ENCODE data around the gene C1R. TPM values are rescaled to one million over a fixed set of nuclear protein-coding genes. Genes with fewer than 3 reads are reported as not detected.
"Not testable (repeated sequence)": the region's sequence is repeated elsewhere in the genome, so short reads cannot be mapped to it uniquely, and the experiment has no call there.

The C1R gene
- polyA plus RNA-seq, 1 of the 3 experiments (the other 2 are of a cell fraction) = 20.1 TPM

DNA sequence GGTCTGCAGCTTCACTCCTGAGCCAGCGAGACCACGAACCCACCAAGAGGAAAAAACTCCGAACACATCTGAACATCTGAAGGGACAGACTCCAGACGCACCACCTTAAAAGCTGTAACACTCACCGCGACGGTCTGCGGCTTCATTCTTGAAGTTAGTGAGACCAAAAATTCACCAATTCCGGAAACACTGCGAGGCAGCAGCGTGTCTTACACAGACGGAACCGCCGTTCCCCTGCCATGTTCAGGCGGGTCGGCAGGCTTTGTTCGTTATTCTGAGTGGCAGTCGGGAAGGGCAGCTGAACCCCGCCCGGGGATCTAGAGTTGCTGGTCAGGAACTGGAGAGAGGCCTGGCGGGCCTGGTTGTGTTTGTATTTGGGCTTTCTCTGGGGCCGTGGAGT, 53.7 kb downstream of the C1R start:
- H3K4me2 ChIP-seq = no peak overlapping the region
- H3K4me3 ChIP-seq (ENCODE audit: low read depth in 2 of 2, low read length in 1 of 2) = no peak overlapping the region
- TF ChIP-seq EP300 (IDR thresholded peaks at IDR 0.05; ENCODE audit: borderline replicate concordance in 1 of 2, low read depth in 1 of 2, low read length in 1 of 2) = no peak
- TF ChIP-seq, protein P1, sequence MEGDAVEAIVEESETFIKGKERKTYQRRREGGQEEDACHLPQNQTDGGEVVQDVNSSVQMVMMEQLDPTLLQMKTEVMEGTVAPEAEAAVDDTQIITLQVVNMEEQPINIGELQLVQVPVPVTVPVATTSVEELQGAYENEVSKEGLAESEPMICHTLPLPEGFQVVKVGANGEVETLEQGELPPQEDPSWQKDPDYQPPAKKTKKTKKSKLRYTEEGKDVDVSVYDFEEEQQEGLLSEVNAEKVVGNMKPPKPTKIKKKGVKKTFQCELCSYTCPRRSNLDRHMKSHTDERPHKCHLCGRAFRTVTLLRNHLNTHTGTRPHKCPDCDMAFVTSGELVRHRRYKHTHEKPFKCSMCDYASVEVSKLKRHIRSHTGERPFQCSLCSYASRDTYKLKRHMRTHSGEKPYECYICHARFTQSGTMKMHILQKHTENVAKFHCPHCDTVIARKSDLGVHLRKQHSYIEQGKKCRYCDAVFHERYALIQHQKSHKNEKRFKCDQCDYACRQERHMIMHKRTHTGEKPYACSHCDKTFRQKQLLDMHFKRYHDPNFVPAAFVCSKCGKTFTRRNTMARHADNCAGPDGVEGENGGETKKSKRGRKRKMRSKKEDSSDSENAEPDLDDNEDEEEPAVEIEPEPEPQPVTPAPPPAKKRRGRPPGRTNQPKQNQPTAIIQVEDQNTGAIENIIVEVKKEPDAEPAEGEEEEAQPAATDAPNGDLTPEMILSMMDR (IDR thresholded peaks at IDR 0.05) = no peak
- no peak for TF ChIP-seq MXI1 (IDR thresholded peaks at IDR 0.05; ENCODE audit: low read depth, low read length)
- TF ChIP-seq, protein P2, sequence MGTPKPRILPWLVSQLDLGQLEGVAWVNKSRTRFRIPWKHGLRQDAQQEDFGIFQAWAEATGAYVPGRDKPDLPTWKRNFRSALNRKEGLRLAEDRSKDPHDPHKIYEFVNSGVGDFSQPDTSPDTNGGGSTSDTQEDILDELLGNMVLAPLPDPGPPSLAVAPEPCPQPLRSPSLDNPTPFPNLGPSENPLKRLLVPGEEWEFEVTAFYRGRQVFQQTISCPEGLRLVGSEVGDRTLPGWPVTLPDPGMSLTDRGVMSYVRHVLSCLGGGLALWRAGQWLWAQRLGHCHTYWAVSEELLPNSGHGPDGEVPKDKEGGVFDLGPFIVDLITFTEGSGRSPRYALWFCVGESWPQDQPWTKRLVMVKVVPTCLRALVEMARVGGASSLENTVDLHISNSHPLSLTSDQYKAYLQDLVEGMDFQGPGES (IDR thresholded peaks at IDR 0.05; ENCODE audit: low read depth, low read length) = no peak
- TF ChIP-seq, protein P3, sequence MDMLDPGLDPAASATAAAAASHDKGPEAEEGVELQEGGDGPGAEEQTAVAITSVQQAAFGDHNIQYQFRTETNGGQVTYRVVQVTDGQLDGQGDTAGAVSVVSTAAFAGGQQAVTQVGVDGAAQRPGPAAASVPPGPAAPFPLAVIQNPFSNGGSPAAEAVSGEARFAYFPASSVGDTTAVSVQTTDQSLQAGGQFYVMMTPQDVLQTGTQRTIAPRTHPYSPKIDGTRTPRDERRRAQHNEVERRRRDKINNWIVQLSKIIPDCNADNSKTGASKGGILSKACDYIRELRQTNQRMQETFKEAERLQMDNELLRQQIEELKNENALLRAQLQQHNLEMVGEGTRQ (IDR thresholded peaks at IDR 0.05; ENCODE audit: borderline replicate concordance, low read depth, low read length) = no peak
- no peak for TF ChIP-seq ELF1 (IDR thresholded peaks at IDR 0.05)
- no peak for TF ChIP-seq RXRA (IDR thresholded peaks at IDR 0.05; ENCODE audit: borderline replicate concordance, low read depth)
- TF ChIP-seq, protein P4, sequence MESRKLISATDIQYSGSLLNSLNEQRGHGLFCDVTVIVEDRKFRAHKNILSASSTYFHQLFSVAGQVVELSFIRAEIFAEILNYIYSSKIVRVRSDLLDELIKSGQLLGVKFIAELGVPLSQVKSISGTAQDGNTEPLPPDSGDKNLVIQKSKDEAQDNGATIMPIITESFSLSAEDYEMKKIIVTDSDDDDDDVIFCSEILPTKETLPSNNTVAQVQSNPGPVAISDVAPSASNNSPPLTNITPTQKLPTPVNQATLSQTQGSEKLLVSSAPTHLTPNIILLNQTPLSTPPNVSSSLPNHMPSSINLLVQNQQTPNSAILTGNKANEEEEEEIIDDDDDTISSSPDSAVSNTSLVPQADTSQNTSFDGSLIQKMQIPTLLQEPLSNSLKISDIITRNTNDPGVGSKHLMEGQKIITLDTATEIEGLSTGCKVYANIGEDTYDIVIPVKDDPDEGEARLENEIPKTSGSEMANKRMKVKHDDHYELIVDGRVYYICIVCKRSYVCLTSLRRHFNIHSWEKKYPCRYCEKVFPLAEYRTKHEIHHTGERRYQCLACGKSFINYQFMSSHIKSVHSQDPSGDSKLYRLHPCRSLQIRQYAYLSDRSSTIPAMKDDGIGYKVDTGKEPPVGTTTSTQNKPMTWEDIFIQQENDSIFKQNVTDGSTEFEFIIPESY (IDR thresholded peaks at IDR 0.05; ENCODE audit: borderline replicate concordance, low read depth) = no peak
- TF ChIP-seq NRF1 (IDR thresholded peaks at IDR 0.05; ENCODE audit: low read depth, low read length) = no peak
- no peak for TF ChIP-seq GABPA (IDR thresholded peaks at IDR 0.05; ENCODE audit: low read depth)
- TF ChIP-seq TAF1 (IDR thresholded peaks at IDR 0.05; ENCODE audit: borderline replicate concordance, low read depth, low read length) = no peak
- TF ChIP-seq RCOR1 (IDR thresholded peaks at IDR 0.05; ENCODE audit: low read length) = no peak
- H3K9me3 ChIP-seq = no peaks in the 10 kb centered on the region
- WGBS (ENCODE audit: low lambda C conversion rate) = 93% methylated on average over 22 of the region's 22 CpGs
- H3K4me1 ChIP-seq (ENCODE audit: control insufficient read depth in 1 of 2, insufficient read depth in 2 of 2, low read depth in 1 of 2, low read length in 1 of 2) = peaks cover 0 to 5% of the 10 kb centered on the region in 2 experiments; a peak in 1 of 4 replicates
- no peaks in the 10 kb centered on the region for H3K79me2 ChIP-seq (ENCODE audit: insufficient read depth)
- CTCF ChIA-PET = interaction anchor here (1.1 kb wide), 1 partner anchor 75 kb away, joined by 3 read pairs; no protein-coding TSS in a partner anchor
- H2AFZ ChIP-seq (ENCODE audit: low read depth) = no peak overlapping the region
- no peaks in the 10 kb centered on the region for H3K36me3 ChIP-seq (replicated peaks in 1 of 2; ENCODE audit: control insufficient read depth in 1 of 2, insufficient read depth in 2 of 2, low read length in 1 of 2)
- no peak overlapping the region for H3K9ac ChIP-seq
- POLR2A ChIA-PET = no interaction called here
- H3K27me3 ChIP-seq (ENCODE audit: insufficient read depth) = no peaks in the 10 kb centered on the region; the same call in 1 of the 2 replicates
- DNase-seq = no peak
- H4K20me1 ChIP-seq (ENCODE audit: insufficient read depth) = no peaks in the 10 kb centered on the region
- H3K27ac ChIP-seq (ENCODE audit: low read depth in 2 of 2, low read length in 1 of 2) = no peak overlapping the region
- H3K9me2 ChIP-seq = no peaks in the 10 kb centered on the region
- H3F3A ChIP-seq (replicated peaks; ENCODE audit: insufficient read depth) = no peaks in the 10 kb centered on the region

DNA sequence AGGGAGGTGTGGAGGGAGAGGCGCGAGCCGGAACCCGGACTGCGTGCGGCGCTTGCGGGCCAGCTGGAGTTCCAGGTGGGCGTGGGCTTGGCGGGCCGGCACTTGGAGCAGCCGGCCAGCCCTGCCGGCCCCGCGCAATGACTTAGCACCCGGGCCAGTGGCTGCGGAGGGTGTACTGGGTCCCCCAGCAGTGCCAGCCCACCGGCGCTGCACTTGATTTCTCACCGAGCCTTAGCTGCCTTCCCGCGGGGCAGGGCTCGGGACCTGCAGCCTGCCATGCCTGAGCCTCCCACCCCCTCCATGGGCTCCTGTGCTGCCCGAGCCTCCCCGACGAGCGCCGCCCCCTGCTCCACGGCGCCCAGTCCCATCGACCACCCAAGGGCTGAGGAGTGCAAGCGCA, 54.8 kb downstream of the C1R start:
- H2AFZ ChIP-seq (ENCODE audit: low read depth); DNase-seq; CTCF ChIA-PET; H3K9ac ChIP-seq; H3K9me3 ChIP-seq; H4K20me1 ChIP-seq (ENCODE audit: insufficient read depth); H3K4me2 ChIP-seq; H3K27me3 ChIP-seq (ENCODE audit: insufficient read depth); H3F3A ChIP-seq (replicated peaks; ENCODE audit: insufficient read depth); H3K27ac ChIP-seq (ENCODE audit: low read depth in 2 of 2, low read length in 1 of 2); H3K36me3 ChIP-seq (replicated peaks in 1 of 2; ENCODE audit: control insufficient read depth in 1 of 2, insufficient read depth in 2 of 2, low read length in 1 of 2); POLR2A ChIA-PET; H3K4me3 ChIP-seq (ENCODE audit: low read depth in 2 of 2, low read length in 1 of 2); H3K9me2 ChIP-seq; H3K4me1 ChIP-seq (ENCODE audit: control insufficient read depth in 1 of 2, insufficient read depth in 2 of 2, low read depth in 1 of 2, low read length in 1 of 2); H3K79me2 ChIP-seq (ENCODE audit: insufficient read depth): not testable (repeated sequence)
- WGBS (ENCODE audit: low lambda C conversion rate) = 83% methylated on average over 7 of the region's 32 CpGs

Data from SK-N-SH (cell line).